AG09319 (cell line): Measurements from ENCODE around the gene KRTAP2-2.

Experiments used
- DNase-seq: peaks from one replicate; pipeline ENCODE4 v3.0.0-alpha.2; 2010; ENCODE audit warnings: low read depth; ENCODE audit errors: extremely low read depth
- TF ChIP-seq, protein P1 (sequence below): IDR thresholded peaks from 2 replicates; pipeline ENCODE4 v1.5.1; 2011; ENCODE audit warnings: low read depth, mild to moderate bottlenecking, inconsistent platforms, low read length, moderate library complexity

Gene KRTAP2-2

DNA sequence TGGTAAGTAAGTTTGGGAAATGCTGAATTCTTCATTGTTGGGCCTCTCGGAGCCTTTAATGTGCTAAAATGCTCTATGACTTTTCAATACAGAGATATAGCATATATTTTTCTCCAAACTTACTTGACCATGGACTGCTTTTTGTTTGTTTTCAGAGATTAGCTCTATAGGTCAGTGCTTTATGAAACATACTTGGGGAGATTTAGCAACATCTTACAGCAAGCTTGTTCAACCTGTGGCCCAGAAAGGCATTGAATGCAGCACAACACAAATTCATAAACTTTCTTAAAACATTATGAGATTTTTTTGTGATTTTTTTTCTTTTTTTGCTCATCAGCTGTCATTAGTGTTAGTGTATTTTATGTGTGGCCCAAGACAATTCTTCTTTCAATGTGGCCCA is 45.1 kb downstream of the KRTAP2-2 start:
- no peak for DNase-seq
- TF ChIP-seq, protein P1, sequence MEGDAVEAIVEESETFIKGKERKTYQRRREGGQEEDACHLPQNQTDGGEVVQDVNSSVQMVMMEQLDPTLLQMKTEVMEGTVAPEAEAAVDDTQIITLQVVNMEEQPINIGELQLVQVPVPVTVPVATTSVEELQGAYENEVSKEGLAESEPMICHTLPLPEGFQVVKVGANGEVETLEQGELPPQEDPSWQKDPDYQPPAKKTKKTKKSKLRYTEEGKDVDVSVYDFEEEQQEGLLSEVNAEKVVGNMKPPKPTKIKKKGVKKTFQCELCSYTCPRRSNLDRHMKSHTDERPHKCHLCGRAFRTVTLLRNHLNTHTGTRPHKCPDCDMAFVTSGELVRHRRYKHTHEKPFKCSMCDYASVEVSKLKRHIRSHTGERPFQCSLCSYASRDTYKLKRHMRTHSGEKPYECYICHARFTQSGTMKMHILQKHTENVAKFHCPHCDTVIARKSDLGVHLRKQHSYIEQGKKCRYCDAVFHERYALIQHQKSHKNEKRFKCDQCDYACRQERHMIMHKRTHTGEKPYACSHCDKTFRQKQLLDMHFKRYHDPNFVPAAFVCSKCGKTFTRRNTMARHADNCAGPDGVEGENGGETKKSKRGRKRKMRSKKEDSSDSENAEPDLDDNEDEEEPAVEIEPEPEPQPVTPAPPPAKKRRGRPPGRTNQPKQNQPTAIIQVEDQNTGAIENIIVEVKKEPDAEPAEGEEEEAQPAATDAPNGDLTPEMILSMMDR: no peak

DNA sequence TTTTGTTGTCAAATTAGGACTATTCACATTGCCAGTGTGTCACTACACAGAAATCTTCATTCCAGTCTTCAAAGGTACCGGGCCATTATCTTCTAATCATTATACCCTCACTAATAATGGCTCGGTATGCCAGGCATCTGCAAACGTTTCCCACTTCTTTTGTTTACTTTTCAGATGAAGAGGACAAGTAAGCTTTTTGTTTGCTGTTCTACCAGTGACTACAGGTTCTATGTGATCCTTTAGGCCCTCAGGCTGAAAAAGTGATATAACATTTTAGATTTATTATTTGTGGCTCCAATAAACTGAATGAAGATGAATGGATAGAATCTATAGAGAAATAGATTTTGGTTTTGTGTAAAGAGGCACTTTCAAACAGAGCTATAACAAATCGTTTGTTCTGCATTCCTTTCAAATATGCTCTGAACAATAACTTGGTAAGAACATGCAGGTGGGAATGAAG is 45.7 kb downstream of the KRTAP2-2 start:
- DNase-seq: no peak

DNA sequence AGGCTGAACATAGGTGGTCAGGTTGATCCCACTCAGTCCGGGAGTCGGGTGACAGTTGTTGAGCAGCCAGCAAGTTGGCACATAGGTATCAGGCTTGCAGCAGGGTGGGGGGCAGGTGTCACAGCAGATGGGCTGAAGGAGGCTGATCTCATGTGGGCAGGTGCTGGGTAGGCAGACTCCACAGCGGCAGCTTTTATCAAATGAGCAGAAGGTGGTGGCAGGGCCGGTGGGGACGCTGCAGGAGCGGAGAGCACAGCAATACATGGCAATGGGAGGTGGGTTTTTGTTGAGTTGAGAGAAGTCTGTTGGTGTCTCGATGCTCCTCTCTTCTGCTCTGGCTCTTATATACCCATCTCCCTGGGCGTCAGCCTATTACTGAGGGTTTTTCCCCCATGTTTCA is 46.2 kb downstream of the KRTAP2-2 start, which contains the start of gene KRTAP3-1:
Gene KRTAP3-1, minus strand, starts transcription at position 318 of the 400 bp plus-strand sequence. Its CDS starts 54 bp downstream, at position 264.
- DNase-seq: no peak
- TF ChIP-seq, protein P1: no peak

More for the DNA sequence above, 45.7 kb downstream of the KRTAP2-2 start:
- TF ChIP-seq, protein P1: no peak
